ENCODE data around the gene AGFG2. TPM values are rescaled to one million over a fixed set of nuclear protein-coding genes. Genes with fewer than 3 reads are reported as not detected.

Gene AGFG2
- total RNA-seq, 4 donors from 2014 or later, result 63.8 to 154 (median 102) TPM

DNA sequence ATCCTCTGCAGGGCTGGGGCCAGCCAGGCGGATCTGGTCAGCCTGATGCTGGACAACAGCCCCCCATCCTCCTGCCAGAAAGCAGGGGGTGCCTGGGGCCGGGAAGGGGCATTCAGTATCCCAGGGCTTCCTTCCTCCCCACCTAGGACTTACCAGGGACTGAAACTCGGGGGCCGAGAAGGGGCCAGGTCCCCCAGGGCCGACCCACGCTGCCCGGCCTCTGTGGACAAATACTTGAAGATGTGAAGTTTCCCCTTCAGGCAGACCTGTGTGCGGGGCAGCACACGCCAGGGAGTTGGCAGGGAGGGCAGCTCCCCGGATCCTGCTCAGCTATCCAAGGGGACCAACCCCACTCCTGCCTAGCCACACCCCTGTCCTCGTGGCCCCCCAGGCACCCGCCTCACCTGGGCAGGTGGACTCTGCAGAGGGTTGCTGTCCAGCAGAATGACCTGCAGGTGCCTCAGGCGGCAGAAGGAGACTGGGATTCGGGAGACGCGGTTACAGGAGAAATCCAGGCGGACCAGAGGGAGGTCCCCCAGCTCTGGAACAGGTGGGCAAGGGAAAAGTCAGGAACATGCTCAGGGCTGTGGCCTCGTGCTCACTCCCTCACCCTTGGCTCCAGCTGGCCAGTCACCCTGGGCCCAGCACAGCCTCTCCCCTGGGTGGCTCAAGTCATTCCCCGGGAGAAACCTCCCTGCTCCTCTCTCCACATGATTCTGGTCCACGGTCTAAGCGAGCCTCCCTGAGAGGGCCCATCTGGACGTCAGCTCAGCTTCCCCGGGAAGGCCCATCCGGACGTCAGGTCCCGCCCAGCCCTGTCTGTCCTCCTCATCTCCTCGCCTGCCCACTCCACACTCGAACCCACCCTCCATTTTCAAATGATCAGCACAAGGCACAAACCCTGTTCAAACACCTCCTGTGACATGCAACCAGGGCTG, 39.5 kb downstream of the AGFG2 start:
- TF ChIP-seq EP300 (IDR thresholded peaks at IDR 0.05; ENCODE audit: low read depth) (no peak), POLR2AphosphoS5 (IDR thresholded peaks at IDR 0.05) (no peak), POLR2A (IDR thresholded peaks at IDR 0.05) (no peak), CTCF (IDR thresholded peaks at IDR 0.05) (no peak)
- H3K27ac ChIP-seq, result no peak overlapping the region
- H3K9me3 ChIP-seq, result no peaks in the 10 kb centered on the region
- peaks cover 0 to 49% (median 16%) of the 10 kb centered on the region in 4 donors for H3K36me3 ChIP-seq
- DNase-seq, result no peak
- H3K4me1 ChIP-seq, result peaks cover 0 to 12% (median 9%) of the 10 kb centered on the region in 4 donors
- no peak overlapping the region for H3K4me3 ChIP-seq
- 91% methylated on average over 28 of the region's 28 CpGs; no CpG with 5 or more reads in 1 of the 2 donors for WGBS, 2 donors (ENCODE audit: low coverage in 1 of 2)
- intact Hi-C loops (cut with DNase I; ENCODE audit: low total_unique reads), result no loop called here
- no peaks in the 10 kb centered on the region for H3K27me3 ChIP-seq
- in situ Hi-C loops (cut with MboI; ENCODE audit: low pct_ligation_motif_present in 1 of 4, low pct_unique_long_range_greater_than_20kb in 1 of 4, low sequenced_read_pairs in 3 of 4), result loop anchor here in 1 of 4 donors (25.0 kb wide), 1 partner anchor 109 kb away; the partner anchor contains the start of gene GIGYF1

DNA sequence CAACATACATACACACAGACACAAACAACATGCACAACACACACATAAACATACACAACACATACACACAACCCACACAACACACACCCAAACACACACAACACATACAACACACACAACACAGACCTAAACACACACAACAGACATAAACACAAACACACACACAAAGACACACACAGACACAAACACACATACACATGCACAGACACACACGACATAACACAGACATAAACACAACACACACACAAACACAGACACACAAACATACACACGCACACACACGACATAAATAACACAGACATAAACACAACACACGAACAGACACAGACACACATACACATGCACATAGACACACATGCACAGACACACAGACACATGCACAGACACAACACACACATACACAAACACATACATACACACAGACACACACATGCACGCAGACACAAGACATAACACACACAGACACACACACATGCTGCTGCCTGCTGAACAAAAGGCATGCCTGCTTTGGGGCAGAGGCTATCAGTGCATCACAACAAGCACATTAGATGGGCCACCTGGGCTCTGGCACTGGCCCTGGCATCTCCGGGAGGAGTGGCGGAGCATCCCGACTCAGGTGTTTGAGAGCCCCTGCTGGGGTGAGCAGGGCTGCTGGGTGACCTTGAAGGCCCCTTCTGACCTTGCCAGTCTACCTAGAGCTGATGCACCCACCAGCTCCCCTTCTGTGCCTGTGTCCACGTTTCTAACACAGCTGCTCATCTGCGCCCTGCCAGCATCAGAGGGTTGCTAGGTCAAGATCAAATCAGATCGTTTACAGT, 41.7 kb downstream of the AGFG2 start:
- DNase-seq, result no peak
- Histone ChIP-seq H3K27me3 (no peaks in the 10 kb centered on the region), H3K9me3 (no peaks in the 10 kb centered on the region), H3K4me3 (no peak overlapping the region), H3K27ac (no peak overlapping the region), H3K36me3 (peaks cover 0 to 46% (median 16%) of the 10 kb centered on the region in 4 donors), H3K4me1 (peaks cover 9 to 31% (median 27%) of the 10 kb centered on the region in 4 donors)
- intact Hi-C loops (cut with DNase I; ENCODE audit: low total_unique reads) (loop anchor here (5.0 kb wide), 1 partner anchor 92 kb away; the partner anchor contains the start of gene GNB2), in situ Hi-C loops (cut with MboI; ENCODE audit: low pct_ligation_motif_present in 1 of 4, low pct_unique_long_range_greater_than_20kb in 1 of 4, low sequenced_read_pairs in 3 of 4) (loop anchor here in 2 of 4 donors (10.0 to 25.0 kb wide), 2 partner anchors 94 to 107 kb away; partner anchors contain the start of genes GIGYF1 (in 1 of the 2) and GNB2 (in 1 of the 2))
- TF ChIP-seq EP300 (IDR thresholded peaks at IDR 0.05; ENCODE audit: low read depth) (no peak), POLR2A (IDR thresholded peaks at IDR 0.05) (no peak), CTCF (IDR thresholded peaks at IDR 0.05) (no peak), POLR2AphosphoS5 (IDR thresholded peaks at IDR 0.05) (no peak)
- 80% methylated on average over 1 to 9 of the region's 11 CpGs for WGBS, 2 donors (ENCODE audit: low coverage in 1 of 2)

- H3K4me3 ChIP-seq, result no peak overlapping the region
- WGBS, 2 donors (ENCODE audit: low coverage in 1 of 2), result 80% methylated on average over 20 of the region's 20 CpGs; no CpG with 5 or more reads in 1 of the 2 donors
- DNase-seq, result no peak
- H3K36me3 ChIP-seq, result peaks cover 0 to 33% (median 14%) of the 10 kb centered on the region in 4 donors
- in situ Hi-C loops (cut with MboI; ENCODE audit: low pct_ligation_motif_present in 1 of 4, low pct_unique_long_range_greater_than_20kb in 1 of 4, low sequenced_read_pairs in 3 of 4) (loop anchor here in 2 of 4 donors (10.0 to 25.0 kb wide), 2 partner anchors 93 to 105 kb away; partner anchors contain the start of genes GIGYF1 (in 1 of the 2) and GNB2 (in 1 of the 2)), intact Hi-C loops (cut with DNase I; ENCODE audit: low total_unique reads) (loop anchor here (5.0 kb wide), 1 partner anchor 90 kb away; the partner anchor contains the start of gene GNB2)
- H3K4me1 ChIP-seq, result peaks cover 9 to 35% (median 30%) of the 10 kb centered on the region in 4 donors
- H3K27ac ChIP-seq, result peak overlapping the region in 1 of 4 donors; percentile 99
- H3K27me3 ChIP-seq, result no peaks in the 10 kb centered on the region
- no peaks in the 10 kb centered on the region for H3K9me3 ChIP-seq
- TF ChIP-seq CTCF (IDR thresholded peaks at IDR 0.05), result no peak
- no peak for TF ChIP-seq EP300 (IDR thresholded peaks at IDR 0.05; ENCODE audit: low read depth)
- TF ChIP-seq POLR2AphosphoS5 (IDR thresholded peaks at IDR 0.05), result no peak
- TF ChIP-seq POLR2A (IDR thresholded peaks at IDR 0.05), result no peak
Measured at GRCh38 chr7:100582041-100582579, 43.1 kb downstream of the AGFG2 start.

Data from transverse colon (tissue), 4 donors.